GM21786 (cell line): ENCODE measurements around the gene PAN2.
"Not testable (repeated sequence)": the region's sequence is repeated elsewhere in the genome, so short reads cannot be mapped to it uniquely, and the experiment has no call there.

Experiments used
- ATAC-seq: cut with Tn5 transposase; IDR thresholded peaks from one replicate; pipeline ENCODE4 v1.9.1; 2021; ENCODE audit not compliant: unreplicated experiment

Gene PAN2

GRCh38 chr12:56272468-56272867, 61.3 kb downstream of the PAN2 start:
- ATAC-seq = not testable (repeated sequence)

DNA sequence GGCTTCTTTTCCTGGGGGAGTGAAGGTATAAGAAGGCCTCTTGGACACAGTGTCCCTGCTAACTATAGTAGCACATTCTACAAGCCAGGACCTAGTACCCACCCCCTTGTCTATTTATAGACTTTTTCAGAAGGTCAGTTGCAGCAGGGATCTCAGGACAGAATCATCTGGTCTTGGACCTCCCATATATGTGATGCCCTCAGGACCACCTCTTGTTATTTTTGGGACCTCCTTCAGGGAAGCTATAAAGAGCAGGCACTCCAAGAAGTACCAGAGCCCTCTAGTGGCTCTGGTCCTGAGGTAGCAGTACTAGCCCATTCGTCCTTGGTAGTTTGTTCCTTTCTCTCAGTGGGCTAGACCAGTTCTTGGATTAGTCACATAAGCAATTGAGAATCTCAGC, 62.8 kb downstream of the PAN2 start:
- ATAC-seq = no peak

GRCh38 chr12:56267443-56268071, 66.2 kb downstream of the PAN2 start:
- ATAC-seq = peak; percentile 7

GRCh38 chr12:56266693-56267442, 66.9 kb downstream of the PAN2 start, which contains the start of gene COQ10A:
Gene COQ10A, plus strand, starts transcription at chr12:56266942. Its CDS starts 177 bp downstream, at chr12:56267119.
- peak; percentile 78 for ATAC-seq
